Activated T-helper 1 cell treated with anti-CD3 and anti-CD28 coated beads, Interleukin-2, amount 50 U/mL, for 16 hours (primary cell): ENCODE data around the gene SMIM5.

Source experiments
- DNase-seq, 2 donors: peaks; one replicate each; pipeline ENCODE4 v3.0.0-alpha.2; 2020; ENCODE audit warnings: low read depth in 1 of 2, low spot score in 1 of 2

The SMIM5 gene

GRCh38 chr17:75665981-75666380, 32.7 kb downstream of the SMIM5 start:
- no peak for DNase-seq

- DNase-seq: peak; percentile 97 to 99
Measured at GRCh38 chr17:75666959-75667790, 33.9 kb downstream of the SMIM5 start, which contains the start of the genes RECQL5 and SAP30BP. TSS of gene RECQL5 (minus strand) at chr17:75667154. CDS start at chr17:75666557, 597 bp downstream. TSS of gene SAP30BP (plus strand) at chr17:75667338. CDS start at chr17:75667373, 35 bp downstream.

- no peak for DNase-seq
Measured at GRCh38 chr17:75667825-75668224, 34.6 kb downstream of the SMIM5 start.

DNA sequence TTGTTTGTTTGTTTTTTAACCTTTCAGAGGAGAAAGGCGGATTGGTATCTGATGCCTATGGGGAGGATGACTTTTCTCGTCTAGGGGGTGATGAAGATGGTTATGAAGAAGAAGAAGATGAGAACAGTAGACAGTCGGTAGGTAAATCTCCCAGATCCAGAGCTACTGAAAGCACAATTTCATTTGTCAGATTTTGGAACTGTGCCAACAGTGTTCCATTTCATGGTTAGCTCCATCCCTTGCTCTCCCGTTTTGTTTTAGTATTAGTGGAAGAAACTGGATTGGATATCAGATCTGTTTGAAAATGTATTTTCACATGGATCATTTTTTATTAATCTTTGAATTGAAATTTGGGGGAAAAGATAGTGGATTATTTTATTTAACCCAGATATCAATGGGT, 35.3 kb downstream of the SMIM5 start:
- DNase-seq: no peak

- no peak for DNase-seq
Measured at GRCh38 chr17:75670868-75671267, 37.6 kb downstream of the SMIM5 start.

DNA sequence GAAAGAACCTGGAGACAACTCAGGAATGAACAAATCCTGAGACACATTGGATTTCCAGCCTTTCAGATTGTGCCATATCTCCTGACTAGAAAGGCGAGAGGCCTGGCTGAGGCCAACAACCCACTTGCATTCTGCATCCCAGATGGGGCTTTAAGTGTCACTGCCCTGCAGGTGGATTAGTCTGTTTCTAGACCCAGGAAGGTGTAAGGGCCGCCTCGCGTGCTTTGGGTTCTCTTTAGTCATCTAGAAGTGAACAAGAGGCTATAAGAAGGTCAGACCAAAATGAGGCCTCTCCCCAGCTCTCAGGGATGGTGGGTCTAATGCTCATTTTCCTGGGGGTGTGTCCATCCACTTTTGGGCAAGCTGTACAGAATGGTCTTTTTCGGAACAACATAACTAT, 38.8 kb downstream of the SMIM5 start:
- no peak for DNase-seq

- DNase-seq: no peak
Measured at GRCh38 chr17:75673487-75673886, 40.3 kb downstream of the SMIM5 start.

DNA sequence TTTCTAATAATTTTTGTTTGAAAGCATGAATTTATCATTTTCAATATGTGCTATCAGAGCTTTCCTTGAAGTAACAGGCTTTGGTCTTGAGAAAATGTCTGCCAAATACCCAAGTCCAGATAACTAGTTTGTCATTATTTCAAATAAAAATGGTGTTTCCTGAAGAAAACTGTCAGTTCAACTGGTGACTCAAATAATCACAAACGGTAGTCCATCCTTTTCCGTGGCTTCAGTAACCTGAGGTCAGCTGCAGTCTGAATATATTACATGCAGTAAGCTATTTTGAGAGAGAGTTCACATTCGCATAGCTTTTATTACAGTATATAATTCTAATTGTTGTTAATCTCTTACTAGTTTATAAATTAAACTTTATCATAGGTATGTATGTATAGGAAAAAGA, 43.2 kb downstream of the SMIM5 start:
- no peak for DNase-seq

- no peak for DNase-seq
Measured at GRCh38 chr17:75679706-75680211, 46.5 kb downstream of the SMIM5 start.

DNA sequence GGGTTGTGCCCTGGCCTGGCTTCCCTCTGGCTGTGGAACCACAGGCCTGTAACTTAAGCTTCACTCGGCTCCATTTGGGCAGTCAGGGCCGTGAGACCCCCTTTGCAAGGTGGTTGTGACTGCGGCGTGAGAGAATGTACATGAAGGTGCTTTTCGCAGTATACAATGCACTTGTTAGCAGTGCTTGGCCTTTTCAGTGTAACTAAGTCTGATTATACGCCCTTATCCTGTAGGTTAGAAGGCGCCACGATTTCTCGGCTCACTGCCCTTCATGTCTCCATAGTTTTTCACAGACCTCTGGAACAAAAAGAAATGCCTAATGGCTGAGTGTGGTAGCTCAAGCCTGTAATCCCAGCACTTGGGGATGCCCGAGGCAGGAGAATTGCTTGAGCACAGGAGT, 47.2 kb downstream of the SMIM5 start:
- no peak for DNase-seq

- DNase-seq: no peak
Measured at GRCh38 chr17:75681289-75681688, 48.1 kb downstream of the SMIM5 start.

GRCh38 chr17:75683583-75683982, 50.3 kb downstream of the SMIM5 start:
- DNase-seq: no peak

DNA sequence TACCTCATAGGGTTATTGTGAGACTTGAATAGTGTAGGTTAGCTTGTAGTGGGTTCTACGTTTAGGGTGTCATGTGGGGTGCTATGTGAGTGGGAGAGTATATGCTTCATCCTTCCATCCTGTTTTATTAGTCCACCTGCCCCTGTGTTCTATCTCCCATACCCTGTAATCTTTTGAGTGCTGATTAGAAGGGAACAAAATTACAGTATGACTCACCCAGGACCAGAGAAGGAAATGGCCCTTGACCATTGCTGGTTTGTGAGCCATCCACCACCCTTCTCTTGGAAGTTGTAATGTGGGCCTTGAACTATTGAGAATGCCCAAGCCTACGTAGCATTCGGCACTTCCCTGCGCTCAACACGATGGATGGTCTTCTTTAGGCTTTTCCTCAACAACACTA, 51.0 kb downstream of the SMIM5 start:
- DNase-seq: no peak

- no peak for DNase-seq
Measured at GRCh38 chr17:75684924-75685323, 51.7 kb downstream of the SMIM5 start.

DNA sequence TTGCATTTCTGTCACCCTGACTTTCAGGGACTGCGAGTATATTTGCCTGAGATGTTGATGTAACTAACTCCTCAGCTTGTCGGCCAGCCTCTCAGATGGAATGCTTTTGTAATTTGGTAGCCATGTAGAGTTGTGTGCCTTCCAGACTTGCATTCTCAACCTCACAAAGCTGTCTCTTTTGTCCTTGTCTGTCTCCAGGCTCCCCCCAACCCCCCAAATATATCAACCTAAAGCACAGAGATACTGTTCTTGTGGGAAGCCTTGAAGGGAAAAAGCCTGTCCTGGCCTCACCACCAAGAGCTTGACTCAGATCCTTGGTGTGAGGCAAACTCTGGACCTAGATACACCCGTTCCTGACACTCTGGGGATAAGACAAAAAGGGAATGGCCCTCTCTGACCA, 52.3 kb downstream of the SMIM5 start:
- no peak for DNase-seq

DNA sequence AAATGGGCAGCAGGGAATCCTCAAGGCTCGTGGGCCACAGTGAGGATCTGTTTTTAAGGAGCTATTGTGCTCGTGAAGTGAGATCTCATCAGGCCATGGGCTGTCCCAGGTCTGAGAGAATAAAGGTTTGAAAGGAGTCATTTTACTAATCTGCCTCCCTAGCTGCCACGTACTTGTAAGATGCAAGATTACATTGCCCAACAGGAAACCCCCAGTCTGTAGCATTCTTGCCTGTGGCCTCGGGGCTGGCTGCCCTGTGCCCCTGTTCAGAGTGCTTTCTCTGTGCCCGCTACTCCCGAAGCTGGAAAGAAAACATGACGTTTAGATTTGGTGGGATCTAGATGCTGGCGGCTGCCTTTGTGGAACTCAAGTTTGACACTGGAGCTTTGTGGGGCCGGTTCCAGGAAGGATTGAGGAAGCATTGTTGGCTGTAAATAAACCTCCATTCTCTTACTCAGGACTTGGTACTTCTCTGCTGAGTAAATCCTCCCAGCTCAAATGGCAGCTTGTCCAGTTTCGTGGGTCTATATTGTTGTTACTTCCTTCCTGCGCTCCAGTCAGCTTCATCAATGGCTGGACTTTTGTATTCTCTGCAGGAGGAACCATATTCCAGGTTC, 55.1 kb downstream of the SMIM5 start:
- DNase-seq: no peak

GRCh38 chr17:75689441-75689873, 56.2 kb downstream of the SMIM5 start:
- peak in 1 of 2 donors; percentile 8 for DNase-seq
